HTERT RPE-1 (cell line): ENCODE results near the gene NDUFA13.

Experiments used
- in situ Hi-C: fragments of 300-500 bp; cut with MboI; formaldehyde crosslinking; loops from 4 replicates; pipeline ENCODE4 v1.14.3; 2020; ENCODE audit warnings: low sequenced_read_pairs

NDUFA13 gene

GRCh38 chr19:19544954-19545591 lies 29.0 kb downstream of the NDUFA13 start:
- in situ Hi-C loops = no loop called here

- in situ Hi-C loops = no loop called here
Measured at GRCh38 chr19:19545707-19546106, 29.7 kb downstream of the NDUFA13 start.

DNA sequence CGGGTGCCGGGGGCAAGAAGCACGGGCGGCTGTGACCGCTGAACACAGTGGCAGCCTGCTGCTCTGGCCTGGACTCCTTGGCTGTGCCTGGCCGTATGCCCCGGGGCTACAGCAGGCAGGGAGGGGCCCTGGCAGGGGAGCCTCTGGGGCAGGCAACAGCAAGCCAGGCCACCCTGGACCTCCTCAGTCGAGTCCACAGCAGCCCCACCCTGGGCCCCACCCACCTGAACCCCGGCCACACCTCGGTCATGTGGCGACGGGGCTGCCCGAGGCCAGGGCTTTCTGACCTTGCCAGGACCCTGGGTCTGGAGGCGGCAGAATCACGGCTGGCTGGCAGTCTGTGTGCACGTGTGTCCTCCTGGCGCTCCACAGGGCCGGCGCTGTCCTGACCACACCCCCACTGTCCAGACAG lies 30.7 kb downstream of the NDUFA13 start:
- in situ Hi-C loops = no loop called here

DNA sequence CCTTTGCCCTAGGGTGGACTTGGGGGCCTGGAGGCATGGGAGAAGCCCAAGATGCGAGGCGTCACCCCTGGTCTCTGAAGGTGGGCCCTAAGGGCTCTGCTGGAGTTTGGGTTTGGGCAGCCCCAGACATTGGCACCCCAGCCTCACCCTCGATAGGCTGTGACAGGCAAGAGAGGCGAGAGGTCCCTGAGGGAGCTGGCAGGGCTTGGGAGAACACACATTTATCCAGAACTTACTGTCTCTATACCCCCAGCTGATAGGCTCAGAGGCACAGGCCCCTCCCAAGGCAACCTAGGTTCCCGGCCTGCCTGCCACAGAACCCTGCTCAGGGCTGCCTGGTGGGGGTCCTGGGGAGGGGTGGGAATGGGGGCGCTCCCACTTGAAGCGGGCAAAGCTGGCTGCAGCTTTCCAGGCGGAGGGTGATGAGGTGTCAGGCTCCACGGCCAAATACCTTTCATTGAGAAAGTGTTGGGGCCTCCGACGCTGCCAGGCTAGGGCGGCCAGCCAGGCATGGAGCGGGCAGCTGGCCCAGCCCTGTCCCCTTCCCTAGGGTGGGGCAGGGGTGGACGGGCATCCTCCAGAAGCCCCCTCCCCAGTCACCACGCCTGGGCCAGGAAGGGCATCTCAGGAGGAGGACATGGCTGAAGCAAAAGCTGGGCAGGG lies 31.8 kb downstream of the NDUFA13 start:
- in situ Hi-C loops = no loop called here

- in situ Hi-C loops = no loop called here
Measured at GRCh38 chr19:19548915-19549759, 33.1 kb downstream of the NDUFA13 start.

- in situ Hi-C loops = no loop called here
Measured at GRCh38 chr19:19549804-19550464, 33.9 kb downstream of the NDUFA13 start.

DNA sequence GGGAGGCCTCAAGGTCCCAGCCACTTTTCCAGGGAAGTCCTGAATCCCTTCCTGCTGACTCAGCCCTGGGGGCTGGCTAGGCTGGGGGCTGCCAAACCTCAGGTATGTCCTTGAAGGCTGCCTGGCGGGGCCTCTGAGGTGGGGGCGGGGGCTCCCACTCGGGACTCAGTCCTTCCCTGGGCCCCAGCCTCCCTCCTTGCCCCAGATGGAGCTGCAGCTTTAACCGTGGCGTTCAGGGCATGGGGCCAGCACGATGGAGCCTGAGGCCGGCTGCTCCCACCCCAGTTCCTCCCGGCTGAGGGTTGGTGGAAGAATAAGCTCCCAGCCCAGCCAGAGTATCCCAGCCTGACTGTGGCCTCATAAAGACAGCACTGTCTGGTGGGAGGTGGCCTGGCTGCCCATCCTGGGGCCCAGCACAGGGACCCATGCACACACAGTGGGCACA lies 34.5 kb downstream of the NDUFA13 start:
- in situ Hi-C loops = no loop called here

GRCh38 chr19:19550972-19551852 lies 35.2 kb downstream of the NDUFA13 start:
- in situ Hi-C loops = no loop called here

GRCh38 chr19:19551853-19552192 lies 35.8 kb downstream of the NDUFA13 start:
- in situ Hi-C loops = no loop called here

GRCh38 chr19:19552798-19553197 lies 36.8 kb downstream of the NDUFA13 start:
- in situ Hi-C loops = no loop called here

DNA sequence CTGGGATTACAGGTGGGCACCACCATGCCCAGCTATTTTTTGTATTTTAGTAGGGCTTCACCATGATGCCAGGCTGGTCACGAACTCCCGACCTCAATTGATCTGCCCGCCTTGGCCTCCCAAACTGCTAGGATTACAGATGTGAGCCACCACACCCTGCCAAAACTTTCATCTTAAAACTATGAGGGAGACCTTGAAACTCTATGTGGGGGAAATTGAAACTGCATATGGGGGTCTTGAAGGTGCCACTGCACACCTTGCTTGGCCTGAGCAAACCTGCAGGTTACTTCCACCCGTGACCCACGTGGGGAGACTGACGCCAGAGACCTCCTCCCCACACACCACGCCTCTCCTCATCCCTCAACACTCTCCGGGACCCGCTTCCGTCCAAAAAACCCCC lies 37.6 kb downstream of the NDUFA13 start:
- in situ Hi-C loops = no loop called here

DNA sequence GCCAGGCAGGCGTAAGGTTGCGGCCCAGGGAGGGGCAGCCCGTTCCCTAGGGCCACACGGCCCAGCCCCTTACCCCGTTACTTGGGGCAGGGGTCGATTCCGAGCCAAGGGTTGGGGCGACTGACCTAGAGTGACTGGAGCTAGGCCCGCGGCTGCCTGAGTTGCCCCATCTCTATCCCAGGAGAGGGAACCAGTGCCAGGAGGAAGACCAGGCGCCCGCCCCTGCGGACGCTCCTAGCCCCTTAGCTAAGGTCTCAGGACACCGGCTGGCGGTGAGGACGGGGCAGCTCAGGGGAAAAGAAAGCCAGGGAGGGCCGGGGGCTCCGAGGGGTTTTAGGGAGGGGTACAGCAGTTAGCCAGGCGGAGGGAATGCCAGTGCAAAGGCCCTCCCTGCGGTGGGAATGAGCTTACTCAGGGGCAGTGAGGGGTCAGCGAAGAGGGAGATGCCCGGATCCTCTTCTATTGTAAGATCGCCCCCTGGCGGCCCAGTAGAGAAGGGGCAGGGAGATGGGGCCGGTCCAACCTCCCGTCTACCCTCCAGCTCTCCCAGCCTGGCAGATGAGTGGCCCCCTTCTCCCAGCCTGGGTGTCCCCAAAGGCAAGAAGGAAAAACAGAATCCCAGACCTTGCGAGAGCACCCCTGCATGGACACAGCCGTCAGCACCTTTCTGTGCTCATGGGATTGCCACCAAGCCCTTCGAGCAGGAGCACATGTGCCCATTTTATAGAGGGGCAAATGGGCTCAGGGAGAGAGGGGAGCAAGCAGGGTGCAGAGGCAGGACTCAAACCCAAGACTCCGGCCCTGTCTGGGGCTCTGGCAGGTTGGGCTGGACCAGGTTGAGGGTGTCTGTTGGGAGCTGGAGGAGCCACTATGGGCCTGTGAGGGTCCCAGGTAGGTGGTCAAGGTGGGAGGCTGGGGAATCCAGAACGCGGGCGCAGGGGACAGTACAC lies 38.3 kb downstream of the NDUFA13 start:
- in situ Hi-C loops = no loop called here

- in situ Hi-C loops = no loop called here
Measured at GRCh38 chr19:19558055-19558454, 42.0 kb downstream of the NDUFA13 start.

DNA sequence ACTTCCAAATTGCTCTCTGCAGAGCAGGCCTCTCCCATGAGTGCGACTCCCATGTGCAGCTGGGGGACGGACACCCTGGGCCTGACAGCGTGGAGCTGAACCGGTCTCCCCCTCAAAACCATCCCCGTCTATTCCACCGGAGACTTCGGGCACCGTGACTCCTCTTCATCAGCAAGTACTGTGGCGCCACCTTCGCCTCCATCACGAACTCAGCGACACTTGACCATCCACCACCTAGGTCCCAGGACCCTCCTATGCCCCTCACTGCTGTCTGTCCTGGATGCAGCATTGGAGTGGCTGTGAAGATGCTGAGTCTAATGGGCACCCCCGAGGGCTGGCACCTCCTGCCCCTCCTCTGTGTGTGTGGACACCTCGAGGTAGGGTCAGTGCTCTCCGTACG lies 42.6 kb downstream of the NDUFA13 start:
- in situ Hi-C loops = no loop called here

GRCh38 chr19:19559931-19560330 lies 43.9 kb downstream of the NDUFA13 start:
- in situ Hi-C loops = no loop called here

DNA sequence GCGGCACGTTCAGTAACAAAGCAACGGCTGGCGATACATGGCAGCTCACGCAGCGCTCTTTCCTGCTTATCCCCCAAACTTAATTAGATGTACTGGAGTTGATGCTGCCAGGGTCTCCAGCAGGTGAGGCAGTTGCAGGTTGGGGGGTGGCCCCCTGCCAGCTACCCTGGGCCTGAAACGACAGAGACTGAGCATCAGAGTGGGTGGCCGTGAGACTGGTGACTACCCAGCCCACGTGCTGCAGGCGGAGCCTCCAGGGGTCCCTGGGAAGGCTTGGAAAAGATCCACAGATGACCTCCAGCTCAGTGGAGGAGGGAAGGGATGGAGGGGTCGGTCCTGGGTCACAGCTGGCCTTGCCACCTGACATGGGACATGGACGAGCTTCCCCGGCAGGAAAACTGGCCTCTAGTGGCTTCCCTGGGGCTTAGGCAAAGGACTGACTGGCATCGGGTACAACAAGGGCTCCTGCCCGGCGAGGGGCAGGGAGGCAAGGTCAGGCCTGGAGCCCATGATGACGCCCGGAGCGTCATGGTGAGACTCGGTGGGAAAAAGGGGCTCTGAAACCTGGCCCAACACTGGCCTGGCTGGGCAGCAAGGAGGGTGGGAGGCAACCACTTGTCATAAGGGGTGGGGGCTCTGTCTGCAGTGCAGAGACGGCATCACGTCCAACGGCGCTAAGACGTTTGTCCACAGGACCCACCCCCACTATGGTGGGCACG lies 46.1 kb downstream of the NDUFA13 start:
- in situ Hi-C loops = no loop called here

GRCh38 chr19:19562665-19563347 lies 46.8 kb downstream of the NDUFA13 start:
- in situ Hi-C loops = no loop called here

- in situ Hi-C loops = no loop called here
Measured at GRCh38 chr19:19563348-19563848, 47.4 kb downstream of the NDUFA13 start.
